GM03348 (cell line): Measurements from ENCODE around the gene NDUFAF2.
"Not testable (repeated sequence)": the region's sequence is repeated elsewhere in the genome, so short reads cannot be mapped to it uniquely, and the experiment has no call there.

Source experiments
- DNase-seq: peaks from one replicate; pipeline ENCODE4 v3.0.0; 2012; ENCODE audit warnings: low spot score

NDUFAF2 gene

GRCh38 chr5:61050292-61050691 is 105.3 kb downstream of the NDUFAF2 start:
- no peak for DNase-seq

- DNase-seq: peak; percentile 15
These were observed 106.3 kb downstream of the NDUFAF2 start for GRCh38 chr5:61051267-61051666.

GRCh38 chr5:61052882-61053281 is 107.9 kb downstream of the NDUFAF2 start:
- peak; percentile 56 for DNase-seq

DNA sequence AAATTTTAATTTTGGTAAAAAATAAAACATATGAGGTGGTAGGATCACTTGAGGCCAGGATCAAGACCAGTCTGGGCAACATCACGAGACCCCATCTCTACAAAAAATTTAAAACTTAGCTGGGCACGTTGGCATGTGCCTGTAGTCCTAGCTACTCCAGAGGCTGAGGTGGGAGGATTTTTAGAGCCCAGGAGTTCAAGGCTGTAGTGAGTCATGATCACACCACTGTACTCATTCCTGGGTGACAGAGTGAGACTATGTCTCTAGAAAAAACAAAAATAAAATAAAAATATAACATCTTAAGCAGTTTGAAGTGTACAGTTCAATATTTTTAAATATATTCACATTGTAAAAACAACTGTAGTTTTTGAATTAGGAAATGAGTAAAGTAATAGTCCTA is 108.9 kb downstream of the NDUFAF2 start:
- no peak for DNase-seq

DNA sequence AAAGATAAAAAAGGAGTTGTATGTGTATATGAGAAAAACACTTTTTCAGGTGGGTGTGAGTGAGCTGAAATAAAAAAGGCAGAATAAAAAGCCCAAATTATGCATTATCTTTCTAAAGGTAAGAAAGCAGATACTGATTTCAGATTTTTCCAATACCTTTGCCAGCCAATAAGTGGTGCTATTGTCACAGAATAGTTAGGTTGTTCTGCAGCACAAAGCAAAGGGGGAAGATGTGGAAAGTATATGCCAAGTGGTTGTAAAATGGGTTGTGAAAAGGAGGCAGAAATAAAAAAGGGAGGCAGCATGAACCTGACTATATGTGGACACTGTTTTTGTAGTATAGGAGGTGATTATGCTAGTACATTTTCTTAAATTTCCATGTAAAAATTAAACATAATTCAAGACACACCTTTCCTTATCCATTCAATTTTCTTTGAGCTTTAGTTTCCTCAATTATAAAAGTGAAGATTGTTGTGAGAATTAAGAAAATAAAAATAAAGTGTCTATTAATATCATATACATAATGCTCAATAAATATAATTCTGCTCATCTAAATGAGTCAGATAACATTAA is 110.5 kb downstream of the NDUFAF2 start:
- DNase-seq: peak; percentile 41

- no peak for DNase-seq
These were observed 114.5 kb downstream of the NDUFAF2 start for GRCh38 chr5:61059499-61059898.

- no peak for DNase-seq
These were observed 124.1 kb downstream of the NDUFAF2 start for GRCh38 chr5:61069150-61069549.

DNA sequence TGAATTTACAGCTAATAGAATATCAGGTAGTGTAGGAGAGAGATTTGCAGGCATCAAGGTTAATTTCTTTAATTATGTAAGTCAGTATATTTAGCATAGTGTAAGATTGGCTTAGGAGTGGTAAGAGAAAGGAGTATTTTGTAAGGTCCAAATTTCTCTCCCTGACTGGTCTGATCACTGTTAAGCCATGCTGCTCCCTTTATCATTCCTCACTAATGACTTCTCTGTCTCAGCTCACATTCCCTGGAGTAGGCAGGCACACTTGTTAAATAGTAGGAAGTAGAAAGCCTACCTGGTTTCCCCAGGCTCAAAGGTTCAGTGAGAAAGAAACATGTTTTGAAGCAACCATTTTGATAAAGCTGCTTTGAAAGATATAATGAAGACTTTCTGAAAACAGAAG is 126.5 kb downstream of the NDUFAF2 start:
- no peak for DNase-seq

GRCh38 chr5:61076626-61077025 is 131.6 kb downstream of the NDUFAF2 start:
- DNase-seq: no peak

GRCh38 chr5:61081741-61082140 is 136.7 kb downstream of the NDUFAF2 start:
- DNase-seq: no peak

DNA sequence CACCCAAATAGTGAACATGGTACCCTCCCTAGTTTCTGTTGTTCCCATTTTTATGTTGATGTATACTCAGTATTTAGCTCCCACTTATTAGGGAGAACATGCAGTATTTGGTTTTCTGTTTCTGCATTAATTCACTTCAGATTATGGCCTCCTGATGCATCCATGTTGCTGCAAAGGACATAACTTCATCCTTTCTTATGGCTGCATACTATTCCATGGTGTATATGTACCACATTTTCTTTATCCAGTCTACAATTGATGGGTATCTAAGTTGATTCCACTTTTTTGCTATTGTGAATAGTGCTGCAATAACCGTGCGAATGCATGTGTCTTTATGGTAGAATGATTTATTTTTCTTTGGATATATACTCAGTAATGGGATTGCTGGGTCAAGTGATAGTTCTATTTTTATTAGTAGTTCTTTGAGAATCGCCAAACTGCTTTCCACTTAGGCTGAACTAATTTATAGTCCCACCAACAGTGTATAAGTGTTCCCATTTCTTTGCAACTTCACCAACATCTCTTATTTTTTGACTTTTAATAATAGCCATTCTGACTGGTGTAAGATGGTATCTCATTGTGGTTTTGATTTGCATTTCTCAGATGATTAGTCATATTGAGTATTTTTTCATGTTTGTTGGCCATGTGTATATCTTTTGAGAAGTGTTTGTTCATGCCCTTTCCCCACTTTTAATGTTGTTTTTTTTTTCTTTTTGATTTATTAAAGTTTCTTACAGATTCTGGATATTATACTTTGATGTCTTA is 137.7 kb downstream of the NDUFAF2 start:
- no peak for DNase-seq

DNA sequence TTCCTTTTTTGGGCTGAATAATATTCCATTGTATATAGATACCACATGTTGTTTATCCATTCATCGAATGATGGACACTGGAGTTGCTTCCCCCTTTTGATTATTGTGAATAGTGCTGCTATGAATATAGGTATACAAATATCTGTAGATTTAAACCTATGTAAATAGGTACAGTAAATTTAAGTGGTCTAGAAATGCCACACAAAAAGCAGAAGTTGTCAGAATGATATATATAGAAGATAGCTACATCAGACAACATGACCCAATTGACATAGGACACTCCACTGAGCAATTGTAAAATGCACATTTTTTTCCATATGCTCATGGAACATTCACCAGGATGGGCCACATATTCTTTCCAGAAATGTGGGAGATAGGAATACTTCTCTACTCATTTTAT is 139.7 kb downstream of the NDUFAF2 start:
- no peak for DNase-seq

GRCh38 chr5:61085885-61086284 is 140.9 kb downstream of the NDUFAF2 start:
- no peak for DNase-seq

GRCh38 chr5:61087921-61088320 is 142.9 kb downstream of the NDUFAF2 start:
- DNase-seq: no peak

DNA sequence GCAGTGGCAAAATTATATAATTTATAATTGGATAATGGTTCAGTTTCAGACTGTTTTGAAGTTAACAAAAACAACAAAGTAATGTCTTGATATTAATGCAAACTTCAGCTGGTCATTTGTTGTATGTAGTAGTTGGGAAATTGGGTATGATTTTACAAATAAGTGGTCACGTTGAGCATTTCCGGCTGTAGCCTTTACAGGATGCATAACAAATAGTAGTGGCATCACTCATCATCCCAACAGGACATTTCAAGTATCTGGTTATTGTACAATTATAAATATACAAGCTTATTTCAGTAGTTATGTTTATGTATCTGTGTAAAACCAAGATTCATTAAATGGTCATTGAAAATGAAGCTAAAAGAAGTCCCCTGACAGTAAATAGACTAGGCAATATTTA is 144.3 kb downstream of the NDUFAF2 start:
- DNase-seq: no peak

- not testable (repeated sequence) for DNase-seq
These were observed 148.2 kb downstream of the NDUFAF2 start for GRCh38 chr5:61093046-61093771.

GRCh38 chr5:61097465-61097864 is 152.5 kb downstream of the NDUFAF2 start:
- DNase-seq: no peak

- DNase-seq: no peak
These were observed 153.4 kb downstream of the NDUFAF2 start for GRCh38 chr5:61098251-61098995.

DNA sequence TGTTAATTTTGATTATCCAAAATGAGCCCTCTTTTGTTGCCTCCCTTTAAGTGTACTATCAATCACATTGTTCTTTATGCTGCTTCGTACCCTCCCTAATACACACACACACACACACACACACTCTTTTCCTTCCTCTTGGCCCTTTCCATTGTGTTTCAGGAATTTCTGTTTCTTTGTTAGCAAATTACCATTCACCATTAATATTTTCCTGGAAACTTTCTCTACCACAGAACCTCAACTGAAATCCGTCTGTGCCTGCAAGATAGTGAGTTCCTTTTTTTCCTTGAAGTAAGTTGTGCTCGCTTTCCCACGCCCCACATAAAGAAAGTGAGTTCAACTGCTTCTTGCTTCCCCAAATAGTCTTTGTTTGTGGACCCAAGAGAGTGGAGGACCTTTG is 155.4 kb downstream of the NDUFAF2 start:
- DNase-seq: no peak

DNA sequence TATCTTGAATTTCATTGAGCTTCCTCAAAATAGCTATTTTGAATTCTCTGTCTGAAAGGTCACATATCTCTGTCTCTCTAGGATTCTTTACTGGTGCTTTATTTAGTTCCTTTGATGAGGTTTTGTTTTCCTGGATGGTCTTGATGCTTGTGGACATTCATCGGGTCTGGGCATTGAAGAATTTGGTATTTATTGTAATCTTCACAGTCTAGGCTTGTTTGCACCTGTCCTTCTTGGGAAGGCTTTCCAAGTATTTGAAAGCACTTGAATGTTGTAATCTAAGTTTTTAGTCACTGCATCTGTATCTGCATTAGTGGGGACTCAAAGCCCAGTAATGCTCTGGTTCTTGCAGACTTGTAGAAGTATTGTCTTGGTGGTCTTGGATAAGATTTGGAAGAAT is 169.4 kb downstream of the NDUFAF2 start:
- DNase-seq: no peak

DNA sequence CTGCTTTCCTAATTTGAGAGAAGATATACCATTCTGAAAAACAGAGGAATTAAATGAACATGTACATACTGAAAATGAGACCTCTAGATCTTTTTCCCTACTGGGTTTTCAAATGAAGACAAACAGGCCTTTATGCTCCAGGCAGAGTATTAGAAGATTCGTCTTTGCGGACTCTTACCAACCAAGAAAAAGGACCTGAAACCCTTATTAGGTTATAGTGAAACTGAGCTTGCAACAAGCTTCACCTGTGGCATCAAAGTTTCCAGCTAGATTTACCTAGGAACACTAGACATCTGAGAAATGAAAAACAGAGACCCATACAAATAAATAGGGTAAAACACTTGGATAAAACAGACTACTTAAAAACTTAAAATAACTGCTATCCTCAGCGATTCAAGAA is 171.0 kb downstream of the NDUFAF2 start:
- no peak for DNase-seq

- no peak for DNase-seq
These were observed 174.1 kb downstream of the NDUFAF2 start for GRCh38 chr5:61119066-61119465.

- no peak for DNase-seq
These were observed 175.5 kb downstream of the NDUFAF2 start for GRCh38 chr5:61120534-61120933.
